Gastroesophageal sphincter (tissue), 3 donors: ENCODE data around the gene ELL2.

Experiments used
- EP300 ChIP-seq: sonication (generic); formaldehyde crosslinking; IDR thresholded peaks from one replicate; pipeline ENCODE4 v1.6.1; 2017; ENCODE audit warnings: antibody characterized with exemption, mild to moderate bottlenecking
- TF ChIP-seq, protein P1 (sequence below), 4 experiments: fragments of 200-600 bp in 2 of 4; fragments of 450-650 bp in 2 of 4; sonication (generic) in 1 of 4; IDR thresholded peaks; one replicate each; pipeline ENCODE4 v1.5.1; 2017 to 2019; ENCODE audit warnings: antibody characterized with exemption in 4 of 4, mild to moderate bottlenecking in 2 of 4, moderate library complexity in 2 of 4

DNA sequence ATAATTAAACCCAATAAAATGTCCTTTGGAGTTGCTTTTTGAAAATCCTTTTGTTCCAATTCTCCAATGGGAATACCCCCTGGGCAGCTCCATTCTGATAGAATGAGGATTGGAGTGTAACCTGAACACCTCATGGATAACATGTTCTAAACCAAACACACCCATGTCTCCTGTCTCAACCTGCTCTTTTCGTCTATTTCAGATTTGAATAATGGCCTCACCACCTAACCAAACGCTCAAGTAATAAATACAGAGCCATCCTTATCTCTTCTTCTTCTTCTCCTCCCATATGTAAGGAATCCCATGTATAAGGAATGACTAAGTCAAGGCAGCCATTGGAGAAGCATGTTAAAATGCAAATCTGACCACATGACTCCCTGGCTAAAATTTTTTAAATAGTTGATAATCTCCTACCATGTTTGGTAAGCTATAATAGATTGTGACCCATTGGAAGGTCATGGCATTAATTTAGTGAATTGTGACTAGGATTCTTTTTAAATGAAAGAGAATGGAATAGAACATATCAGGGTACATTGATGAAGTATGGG is 26.0 kb downstream of the ELL2 start:
- TF ChIP-seq EP300, result no peak
- TF ChIP-seq, protein P1, sequence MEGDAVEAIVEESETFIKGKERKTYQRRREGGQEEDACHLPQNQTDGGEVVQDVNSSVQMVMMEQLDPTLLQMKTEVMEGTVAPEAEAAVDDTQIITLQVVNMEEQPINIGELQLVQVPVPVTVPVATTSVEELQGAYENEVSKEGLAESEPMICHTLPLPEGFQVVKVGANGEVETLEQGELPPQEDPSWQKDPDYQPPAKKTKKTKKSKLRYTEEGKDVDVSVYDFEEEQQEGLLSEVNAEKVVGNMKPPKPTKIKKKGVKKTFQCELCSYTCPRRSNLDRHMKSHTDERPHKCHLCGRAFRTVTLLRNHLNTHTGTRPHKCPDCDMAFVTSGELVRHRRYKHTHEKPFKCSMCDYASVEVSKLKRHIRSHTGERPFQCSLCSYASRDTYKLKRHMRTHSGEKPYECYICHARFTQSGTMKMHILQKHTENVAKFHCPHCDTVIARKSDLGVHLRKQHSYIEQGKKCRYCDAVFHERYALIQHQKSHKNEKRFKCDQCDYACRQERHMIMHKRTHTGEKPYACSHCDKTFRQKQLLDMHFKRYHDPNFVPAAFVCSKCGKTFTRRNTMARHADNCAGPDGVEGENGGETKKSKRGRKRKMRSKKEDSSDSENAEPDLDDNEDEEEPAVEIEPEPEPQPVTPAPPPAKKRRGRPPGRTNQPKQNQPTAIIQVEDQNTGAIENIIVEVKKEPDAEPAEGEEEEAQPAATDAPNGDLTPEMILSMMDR (IDR thresholded peaks at IDR 0.05), result no peak
